ENCODE results near the gene CALML6. TPM values are rescaled to one million over a fixed set of nuclear protein-coding genes. Genes with fewer than 3 reads are reported as not detected.
A peak's percentile ranks its signal among the peaks of the same experiment; 100 is the strongest.

CALML6 gene
- total and polyA plus RNA-seq, 10 donors, result 0.34 to 3.0 (median 0.69) TPM; not detected in 2

- Histone ChIP-seq H3K27ac (no peak overlapping the region), H3K9me3 (peaks cover 0 to 6% (median 1%) of the 10 kb centered on the region in 8 donors), H3K27me3 (replicated peaks in 1 of 7) (peaks cover 0 to 28% (median 0%) of the 10 kb centered on the region in 7 donors), H3K4me1 (peaks cover 0 to 18% (median 10%) of the 10 kb centered on the region in 6 donors), H3K36me3 (no peaks in the 10 kb centered on the region), H3K4me3 (no peak overlapping the region)
- TF ChIP-seq POLR2A (IDR thresholded peaks at IDR 0.05), result no peak
- DNase-seq, result peak; percentile 49
- WGBS, 5 donors, result 88 to 95% (median 88%) methylated on average over 25 to 29 of the region's 29 CpGs
- intact Hi-C loops (cut with DNase I; ENCODE audit: low total_unique reads), result loop anchor here (10.0 kb wide), 1 partner anchor 99 kb away; no protein-coding TSS in a partner anchor
Measured at GRCh38 chr1:1945782-1946393, 30.8 kb downstream of the CALML6 start.

- Histone ChIP-seq H3K36me3 (no peaks in the 10 kb centered on the region), H3K9me3 (peaks cover 0 to 13% (median 6%) of the 10 kb centered on the region in 8 donors), H3K4me3 (no peak overlapping the region), H3K4me1 (peaks cover 0 to 18% (median 10%) of the 10 kb centered on the region in 6 donors), H3K27me3 (replicated peaks in 1 of 7) (peaks cover 0 to 27% (median 0%) of the 10 kb centered on the region in 7 donors), H3K27ac (no peak overlapping the region)
- 58 to 77% (median 63%) methylated on average over 6 to 11 of the region's 11 CpGs for WGBS, 5 donors
- DNase-seq, result peak; percentile 65
- TF ChIP-seq POLR2AphosphoS5 (IDR thresholded peaks at IDR 0.05), result peak; percentile 60 to 69 (median 67)
- TF ChIP-seq POLR2A (IDR thresholded peaks at IDR 0.05), result no peak
- intact Hi-C loops (cut with DNase I; ENCODE audit: low total_unique reads), result loop anchor here (10.0 kb wide), 1 partner anchor 98 kb away; no protein-coding TSS in a partner anchor
Measured at GRCh38 chr1:1946540-1946939, 31.5 kb downstream of the CALML6 start.

- 77 to 88% (median 82%) methylated on average over 14 of the region's 14 CpGs for WGBS, 5 donors
- Histone ChIP-seq H3K27me3 (replicated peaks in 1 of 7) (peaks cover 0 to 24% (median 0%) of the 10 kb centered on the region in 7 donors), H3K36me3 (no peaks in the 10 kb centered on the region), H3K9me3 (peaks cover 0 to 16% (median 6%) of the 10 kb centered on the region in 8 donors), H3K27ac (no peak overlapping the region), H3K4me1 (peaks cover 0 to 18% (median 10%) of the 10 kb centered on the region in 6 donors), H3K4me3 (no peak overlapping the region)
- TF ChIP-seq POLR2A (IDR thresholded peaks at IDR 0.05) (no peak), POLR2AphosphoS5 (IDR thresholded peaks at IDR 0.05) (no peak), CTCF (IDR thresholded peaks at IDR 0.05 in 8 of 11, conservative IDR thresholded peaks at IDR 0.05 in 3 of 11) (no peak)
- peak; percentile 35 for DNase-seq
- intact Hi-C loops (cut with DNase I; ENCODE audit: low total_unique reads), result loop anchor here (10.0 kb wide), 1 partner anchor 97 kb away; no protein-coding TSS in a partner anchor
Measured at GRCh38 chr1:1947493-1947892, 32.4 kb downstream of the CALML6 start.

GRCh38 chr1:1948783-1949182 lies 33.7 kb downstream of the CALML6 start:
- TF ChIP-seq POLR2A (IDR thresholded peaks at IDR 0.05) (no peak), CTCF (IDR thresholded peaks at IDR 0.05 in 8 of 11, conservative IDR thresholded peaks at IDR 0.05 in 3 of 11) (no peak), POLR2AphosphoS5 (IDR thresholded peaks at IDR 0.05) (no peak)
- Histone ChIP-seq H3K4me1 (peaks cover 0 to 10% (median 6%) of the 10 kb centered on the region in 6 donors), H3K9me3 (peaks cover 0 to 16% (median 6%) of the 10 kb centered on the region in 8 donors), H3K4me3 (no peak overlapping the region), H3K36me3 (no peaks in the 10 kb centered on the region), H3K27me3 (replicated peaks in 1 of 7) (peaks cover 0 to 15% (median 0%) of the 10 kb centered on the region in 7 donors), H3K27ac (no peak overlapping the region)
- WGBS, 5 donors, result 21 to 57% (median 44%) methylated on average over 1 of the region's 1 CpG
- intact Hi-C loops (cut with DNase I; ENCODE audit: low total_unique reads), result loop anchor here (10.0 kb wide), 1 partner anchor 96 kb away; no protein-coding TSS in a partner anchor
- DNase-seq, result no peak

- intact Hi-C loops (cut with DNase I; ENCODE audit: low total_unique reads), result no loop called here
- Histone ChIP-seq H3K36me3 (no peaks in the 10 kb centered on the region), H3K27ac (no peak overlapping the region), H3K27me3 (replicated peaks in 1 of 7) (peaks cover 0 to 15% (median 0%) of the 10 kb centered on the region in 7 donors), H3K9me3 (peaks cover 0 to 16% (median 6%) of the 10 kb centered on the region in 8 donors), H3K4me1 (peaks cover 0 to 3% (median 0%) of the 10 kb centered on the region in 6 donors), H3K4me3 (no peak overlapping the region)
- TF ChIP-seq CTCF (IDR thresholded peaks at IDR 0.05 in 8 of 11, conservative IDR thresholded peaks at IDR 0.05 in 3 of 11), result no peak
- TF ChIP-seq POLR2A (IDR thresholded peaks at IDR 0.05), result no peak
- TF ChIP-seq POLR2AphosphoS5 (IDR thresholded peaks at IDR 0.05), result no peak
- DNase-seq, result no peak
- WGBS, 5 donors, result 80 to 87% (median 87%) methylated on average over 5 of the region's 5 CpGs
Measured at GRCh38 chr1:1950940-1951339, 35.9 kb downstream of the CALML6 start.

All from spleen (tissue), 11 donors.